Naive thymus-derived CD4-positive, alpha-beta T cell (primary cell): Measurements from ENCODE around the gene ARHGEF26. TPM values are rescaled to one million over a fixed set of nuclear protein-coding genes. Genes with fewer than 3 reads are reported as not detected.

Experiments used
- ATAC-seq: fragments of 150-1000 bp; cut with Tn5 transposase; 2 replicates; pipeline ENCODE4 v1.10.0; 2021; ENCODE audit warnings: mild to moderate bottlenecking, moderate library complexity
- CTCF ChIA-PET: fragments of 350-600 bp; sonication (Branson Sonifier 250); formaldehyde crosslinking; loops from one replicate; lab custom pipeline; 2021; ENCODE audit warnings: antibody characterized with exemption; lab: Charles Lee
- POLR2A ChIA-PET: fragments of 350-600 bp; sonication (Branson Sonifier 250); formaldehyde crosslinking; loops from one replicate; lab custom pipeline; 2021; ENCODE audit warnings: antibody characterized with exemption, inconsistent platforms; lab: Charles Lee
- DNase-seq, 9 donors: peaks; one replicate each; pipeline versions ENCODE4 v3.0.0 to v3.0.0-alpha.2; 2020 to 2022; ENCODE audit warnings: mixed read lengths in 1 of 9
- H3K27ac ChIP-seq: one replicate; pipeline ENCODE4 v1.7.0; 2013; ENCODE audit warnings: mild to moderate bottlenecking, low read depth, low read length, moderate library complexity
- H3K27me3 ChIP-seq, 2 donors: one replicate each; pipeline ENCODE4 v1.7.0; 2013; ENCODE audit warnings: low read length in 2 of 2, mild to moderate bottlenecking in 2 of 2, moderate library complexity in 2 of 2; ENCODE audit not compliant: control insufficient read depth in 2 of 2, insufficient read depth in 2 of 2
- H3K36me3 ChIP-seq, 3 experiments: 1 replicate in 2 of 3; 2 replicates in 1 of 3; pipeline ENCODE4 v1.7.0; 2013; ENCODE audit warnings: low read length in 3 of 3, mild to moderate bottlenecking in 3 of 3, moderate library complexity in 1 of 3; ENCODE audit not compliant: insufficient read depth in 3 of 3, control insufficient read depth in 2 of 3
- H3K4me1 ChIP-seq, 2 donors: one replicate each; pipeline ENCODE4 v1.7.0; 2013; ENCODE audit warnings: low read length in 2 of 2, mild to moderate bottlenecking in 2 of 2, moderate library complexity in 1 of 2; ENCODE audit not compliant: control insufficient read depth in 2 of 2, insufficient read depth in 2 of 2
- H3K4me3 ChIP-seq: 2 replicates; pipeline ENCODE4 v1.7.0; 2013; ENCODE audit warnings: mild to moderate bottlenecking, low read length
- H3K9me3 ChIP-seq, 3 experiments: 1 replicate in 2 of 3; 2 replicates in 1 of 3; pipeline ENCODE4 v1.7.0; 2013; ENCODE audit warnings: low read length in 3 of 3; ENCODE audit not compliant: control insufficient read depth in 2 of 3
- H3K27ac Mint-ChIP-seq, 9 donors: one replicate each; pipeline ENCODE4 v1.8.0; 2020 to 2022; ENCODE audit warnings: mixed read lengths in 9 of 9, mild to moderate bottlenecking in 8 of 9, moderate library complexity in 5 of 9, inconsistent platforms in 2 of 9
- H3K27me3 Mint-ChIP-seq, 5 donors: one replicate each; pipeline ENCODE4 v1.8.0; 2021 to 2022; ENCODE audit warnings: mixed read lengths in 5 of 5, mild to moderate bottlenecking in 1 of 5
- H3K36me3 Mint-ChIP-seq, 5 donors: one replicate each; pipeline ENCODE4 v1.8.0; 2020 to 2022; ENCODE audit warnings: mixed read lengths in 5 of 5, mild to moderate bottlenecking in 3 of 5, inconsistent platforms in 1 of 5
- H3K4me1 Mint-ChIP-seq, 7 donors: one replicate each; pipeline ENCODE4 v1.8.0; 2020 to 2022; ENCODE audit warnings: mixed read lengths in 7 of 7, mild to moderate bottlenecking in 3 of 7, inconsistent platforms in 1 of 7
- H3K4me3 Mint-ChIP-seq, 10 donors: one replicate each; pipeline ENCODE4 v1.8.0; 2020 to 2022; ENCODE audit warnings: mild to moderate bottlenecking in 10 of 10, mixed read lengths in 10 of 10, moderate library complexity in 6 of 10, inconsistent platforms in 2 of 10
- H3K9me3 Mint-ChIP-seq, 11 donors: one replicate each; pipeline ENCODE4 v1.8.0; 2020 to 2022; ENCODE audit warnings: mixed read lengths in 11 of 11, mild to moderate bottlenecking in 4 of 11, inconsistent platforms in 1 of 11, moderate library complexity in 1 of 11
- intact Hi-C, 2 donors: fragments of 100-400 bp; cut with micrococcal nuclease; formaldehyde crosslinking; loops; one replicate each; pipeline ENCODE4 v1.15.1; 2023
- polyA plus RNA-seq, 2 donors: library from polyadenylated mRNA; unstranded; fragments of 300-500 nt; fragmentation: Illumina TruSeq; gene quantifications; one replicate each; pipeline ENCODE4 v1.2.3, GENCODE V29; 2021
- total RNA-seq, 6 experiments: library from RNA in 5 of 6; stranded (reverse) in 5 of 6; gene quantifications; 1 replicate in 5 of 6; 2 replicates in 1 of 6; pipeline ENCODE4 v1.2.3 and lab custom pipeline; 2021 to 2026

Gene ARHGEF26
- total and polyA plus RNA-seq, 7 experiments from 2014 or later: 0.08 to 0.35 (median 0.12) TPM; not detected in 3

GRCh38 chr3:154123906-154124305 lies 2.7 kb downstream of the ARHGEF26 start:
- peaks cover 0 to 3% (median 0%) of the 10 kb centered on the region in 5 donors for H3K36me3 Mint-ChIP-seq
- intact Hi-C loops: loop anchor here (5.0 to 10.0 kb wide), 2 partner anchors 131 to 198 kb away; partner anchors contain the start of gene DHX36 (in 2 of the 2)
- no peak overlapping the region for H3K27ac ChIP-seq
- DNase-seq: no peak
- H3K27me3 Mint-ChIP-seq: peaks cover 47 to 71% (median 60%) of the 10 kb centered on the region in 5 donors
- H3K4me3 Mint-ChIP-seq: peak overlapping the region in 1 of 10 donors; percentile 71
- H3K4me3 ChIP-seq: no peak overlapping the region
- H3K27ac Mint-ChIP-seq: no peak overlapping the region
- peaks cover 0 to 2% (median 0%) of the 10 kb centered on the region in 11 donors for H3K9me3 Mint-ChIP-seq
- H3K27me3 ChIP-seq: peaks cover 0 to 6% of the 10 kb centered on the region in 2 donors
- no peaks in the 10 kb centered on the region for H3K9me3 ChIP-seq
- no peak for ATAC-seq
- H3K36me3 ChIP-seq: no peaks in the 10 kb centered on the region
- CTCF ChIA-PET: no interaction called here
- POLR2A ChIA-PET: no interaction called here
- H3K4me1 ChIP-seq: no peaks in the 10 kb centered on the region
- peaks cover 11 to 24% (median 18%) of the 10 kb centered on the region in 7 donors for H3K4me1 Mint-ChIP-seq

GRCh38 chr3:154125378-154126030 lies 4.3 kb downstream of the ARHGEF26 start:
- CTCF ChIA-PET: no interaction called here
- H3K27me3 Mint-ChIP-seq: peaks cover 34 to 58% (median 49%) of the 10 kb centered on the region in 5 donors
- no peaks in the 10 kb centered on the region for H3K36me3 ChIP-seq
- no peaks in the 10 kb centered on the region for H3K9me3 ChIP-seq
- peaks cover 0 to 3% (median 0%) of the 10 kb centered on the region in 5 donors for H3K36me3 Mint-ChIP-seq
- POLR2A ChIA-PET: no interaction called here
- H3K4me3 ChIP-seq: no peak overlapping the region
- H3K9me3 Mint-ChIP-seq: no peaks in the 10 kb centered on the region
- ATAC-seq (no peak), DNase-seq (no peak)
- H3K27ac ChIP-seq: no peak overlapping the region
- H3K4me3 Mint-ChIP-seq: no peak overlapping the region
- H3K27me3 ChIP-seq: peaks cover 0 to 6% of the 10 kb centered on the region in 2 donors
- no peak overlapping the region for H3K27ac Mint-ChIP-seq
- intact Hi-C loops: loop anchor here in 1 of 2 donors (10.0 kb wide), 1 partner anchor 129 kb away; no protein-coding TSS in a partner anchor
- peaks cover 11 to 19% (median 16%) of the 10 kb centered on the region in 7 donors for H3K4me1 Mint-ChIP-seq
- H3K4me1 ChIP-seq: no peaks in the 10 kb centered on the region

GRCh38 chr3:154126651-154127050 lies 5.5 kb downstream of the ARHGEF26 start:
- no peaks in the 10 kb centered on the region for H3K9me3 ChIP-seq
- no peaks in the 10 kb centered on the region for H3K9me3 Mint-ChIP-seq
- peaks cover 0 to 3% (median 0%) of the 10 kb centered on the region in 5 donors for H3K36me3 Mint-ChIP-seq
- ATAC-seq (no peak), DNase-seq (no peak)
- POLR2A ChIA-PET: no interaction called here
- CTCF ChIA-PET: no interaction called here
- peaks cover 28 to 50% (median 40%) of the 10 kb centered on the region in 5 donors for H3K27me3 Mint-ChIP-seq
- peaks cover 0 to 6% of the 10 kb centered on the region in 2 donors for H3K27me3 ChIP-seq
- no peaks in the 10 kb centered on the region for H3K36me3 ChIP-seq
- intact Hi-C loops: loop anchor here in 1 of 2 donors (10.0 kb wide), 1 partner anchor 128 kb away; no protein-coding TSS in a partner anchor
- H3K27ac Mint-ChIP-seq: no peak overlapping the region
- H3K4me1 Mint-ChIP-seq: peaks cover 9 to 13% (median 11%) of the 10 kb centered on the region in 7 donors
- no peak overlapping the region for H3K4me3 ChIP-seq
- H3K27ac ChIP-seq: no peak overlapping the region
- H3K4me3 Mint-ChIP-seq: no peak overlapping the region
- no peaks in the 10 kb centered on the region for H3K4me1 ChIP-seq

- H3K9me3 ChIP-seq: no peaks in the 10 kb centered on the region
- intact Hi-C loops: loop anchor here in 1 of 2 donors (10.0 kb wide), 1 partner anchor 125 kb away; no protein-coding TSS in a partner anchor
- ChIA-PET POLR2A (no interaction called here), CTCF (no interaction called here)
- Mint-ChIP-seq H3K4me1 (no peaks in the 10 kb centered on the region), H3K27me3 (peaks cover 10 to 32% (median 24%) of the 10 kb centered on the region in 5 donors), H3K27ac (no peak overlapping the region), H3K4me3 (no peak overlapping the region), H3K9me3 (no peaks in the 10 kb centered on the region), H3K36me3 (no peaks in the 10 kb centered on the region)
- H3K27ac ChIP-seq: no peak overlapping the region
- H3K27me3 ChIP-seq: no peaks in the 10 kb centered on the region
- H3K36me3 ChIP-seq: no peaks in the 10 kb centered on the region
- no peak for DNase-seq
- H3K4me3 ChIP-seq: no peak overlapping the region
- H3K4me1 ChIP-seq: no peaks in the 10 kb centered on the region
- ATAC-seq: no peak
Observed at GRCh38 chr3:154129625-154130024, 8.4 kb downstream of the ARHGEF26 start.

- Histone ChIP-seq H3K9me3 (no peaks in the 10 kb centered on the region), H3K36me3 (no peaks in the 10 kb centered on the region), H3K4me1 (no peaks in the 10 kb centered on the region), H3K27me3 (no peaks in the 10 kb centered on the region), H3K27ac (no peak overlapping the region), H3K4me3 (no peak overlapping the region)
- ATAC-seq: no peak
- Mint-ChIP-seq H3K4me3 (no peak overlapping the region), H3K27ac (no peak overlapping the region), H3K4me1 (no peaks in the 10 kb centered on the region), H3K36me3 (no peaks in the 10 kb centered on the region), H3K27me3 (peaks cover 9 to 34% (median 16%) of the 10 kb centered on the region in 5 donors), H3K9me3 (no peaks in the 10 kb centered on the region)
- no peak for DNase-seq
- intact Hi-C loops: no loop called here
- CTCF ChIA-PET: no interaction called here
- POLR2A ChIA-PET: interaction anchor here (1.2 kb wide), 1 partner anchor 9 kb away, joined by 3 read pairs; the partner anchor contains the start of gene ARHGEF26
Observed at GRCh38 chr3:154130540-154130939, 9.3 kb downstream of the ARHGEF26 start.

- CTCF ChIA-PET: no interaction called here
- no peaks in the 10 kb centered on the region for H3K4me1 ChIP-seq
- H3K27ac Mint-ChIP-seq: no peak overlapping the region
- H3K36me3 ChIP-seq: no peaks in the 10 kb centered on the region
- H3K4me3 ChIP-seq: no peak overlapping the region
- H3K27me3 Mint-ChIP-seq: peaks cover 11 to 25% (median 13%) of the 10 kb centered on the region in 5 donors
- DNase-seq (no peak), ATAC-seq (no peak)
- no peaks in the 10 kb centered on the region for H3K36me3 Mint-ChIP-seq
- no peaks in the 10 kb centered on the region for H3K9me3 Mint-ChIP-seq
- H3K4me1 Mint-ChIP-seq: no peaks in the 10 kb centered on the region
- H3K27ac ChIP-seq: no peak overlapping the region
- intact Hi-C loops: no loop called here
- no peaks in the 10 kb centered on the region for H3K9me3 ChIP-seq
- no peaks in the 10 kb centered on the region for H3K27me3 ChIP-seq
- H3K4me3 Mint-ChIP-seq: no peak overlapping the region
- POLR2A ChIA-PET: no interaction called here
Observed at GRCh38 chr3:154131830-154132229, 10.6 kb downstream of the ARHGEF26 start.
